ENCODE measurements around the gene LOX. TPM values are rescaled to one million over a fixed set of nuclear protein-coding genes. Genes with fewer than 3 reads are reported as not detected.
"Not testable (repeated sequence)": the region's sequence is repeated elsewhere in the genome, so short reads cannot be mapped to it uniquely, and the experiment has no call there.

Gene LOX
- total RNA-seq, 6 experiments from 2014 or later: 890 to 1,151 (median 989) TPM

- H3K27ac Mint-ChIP-seq: peak overlapping the region; percentile 13; the same call in 1 of the 2 replicates
- no peak overlapping the region for H3K4me3 Mint-ChIP-seq
- H3K27me3 Mint-ChIP-seq (ENCODE audit: insufficient read depth): no peaks in the 10 kb centered on the region
- H3K36me3 Mint-ChIP-seq (ENCODE audit: low read depth): no peaks in the 10 kb centered on the region
- no peak for TF ChIP-seq CTCF (IDR thresholded peaks at IDR 0.05)
- H3K9me3 Mint-ChIP-seq: no peaks in the 10 kb centered on the region
- peaks cover 74% of the 10 kb centered on the region for H3K4me1 Mint-ChIP-seq (ENCODE audit: low read depth)
- DNase-seq: no peak
These were observed 19.3 kb upstream of the LOX start for GRCh38 chr5:122097391-122097790.

GRCh38 chr5:122095158-122095557 is 17.1 kb upstream of the LOX start:
- peak overlapping the region; percentile 31 for H3K4me3 Mint-ChIP-seq
- H3K9me3 Mint-ChIP-seq: no peaks in the 10 kb centered on the region
- no peak for TF ChIP-seq CTCF (IDR thresholded peaks at IDR 0.05)
- no peaks in the 10 kb centered on the region for H3K36me3 Mint-ChIP-seq (ENCODE audit: low read depth)
- no peaks in the 10 kb centered on the region for H3K27me3 Mint-ChIP-seq (ENCODE audit: insufficient read depth)
- DNase-seq: no peak
- peaks cover 84% of the 10 kb centered on the region for H3K4me1 Mint-ChIP-seq (ENCODE audit: low read depth)
- peak overlapping the region; percentile 95 for H3K27ac Mint-ChIP-seq

GRCh38 chr5:122094251-122094650 is 16.2 kb upstream of the LOX start:
- Mint-ChIP-seq H3K4me1 (ENCODE audit: low read depth) (peaks cover 86% of the 10 kb centered on the region), H3K27ac (peak overlapping the region; percentile 95), H3K4me3 (peak overlapping the region; percentile 71)
- H3K36me3 Mint-ChIP-seq (ENCODE audit: low read depth); H3K9me3 Mint-ChIP-seq; H3K27me3 Mint-ChIP-seq (ENCODE audit: insufficient read depth); DNase-seq: not testable (repeated sequence)

GRCh38 chr5:122093415-122094180 is 15.5 kb upstream of the LOX start:
- H3K27ac Mint-ChIP-seq: peak overlapping the region; percentile 95
- peak; percentile 18; the same call in 1 of the 2 replicates for TF ChIP-seq CTCF (IDR thresholded peaks at IDR 0.05)
- peaks cover 4% of the 10 kb centered on the region for H3K36me3 Mint-ChIP-seq (ENCODE audit: low read depth)
- peaks cover 86% of the 10 kb centered on the region for H3K4me1 Mint-ChIP-seq (ENCODE audit: low read depth)
- DNase-seq: peak; percentile 94
- peak overlapping the region; percentile 84 for H3K4me3 Mint-ChIP-seq
- H3K27me3 Mint-ChIP-seq (ENCODE audit: insufficient read depth): no peaks in the 10 kb centered on the region
- H3K9me3 Mint-ChIP-seq: no peaks in the 10 kb centered on the region

- Mint-ChIP-seq H3K4me1 (ENCODE audit: low read depth) (peaks cover 85% of the 10 kb centered on the region), H3K4me3 (peak overlapping the region; percentile 84), H3K27me3 (ENCODE audit: insufficient read depth) (no peaks in the 10 kb centered on the region), H3K27ac (peak overlapping the region; percentile 95), H3K9me3 (no peaks in the 10 kb centered on the region), H3K36me3 (ENCODE audit: low read depth) (peaks cover 8% of the 10 kb centered on the region)
- TF ChIP-seq CTCF (IDR thresholded peaks at IDR 0.05): peak; percentile 82
- DNase-seq: peak; percentile 74
These were observed 14.0 kb upstream of the LOX start for GRCh38 chr5:122091936-122092600.

Measured in HFFc6 (cell line).